ENCODE measurements around the gene ZNF765. TPM values are rescaled to one million over a fixed set of nuclear protein-coding genes. Genes with fewer than 3 reads are reported as not detected.

The ZNF765 gene
- total and polyA plus RNA-seq, 2 experiments from 2014 or later, result 10.3 to 33.4 TPM

DNA sequence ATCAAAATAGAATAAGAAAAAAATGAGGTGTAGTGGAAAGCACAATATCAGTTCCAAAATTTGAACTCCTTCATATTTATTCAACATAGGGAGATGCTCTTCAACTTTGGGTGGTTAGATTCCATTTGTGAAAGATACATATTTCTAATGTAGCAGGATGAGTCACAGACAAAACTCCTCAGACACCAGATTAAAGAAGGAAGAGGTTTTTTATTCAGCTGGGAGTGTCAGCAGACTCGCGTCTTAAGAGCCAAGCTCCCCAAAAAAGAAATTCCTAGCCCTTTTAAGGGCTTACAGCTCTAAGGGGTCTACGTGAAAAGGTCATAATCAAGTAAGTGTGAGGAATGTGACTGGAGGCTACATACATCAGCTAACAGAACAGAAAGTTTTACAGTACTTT lies 6.8 kb upstream of the ZNF765 start (continued):
- TF ChIP-seq EZH2 (IDR thresholded peaks at IDR 0.05; ENCODE audit: low read depth, unreplicated experiment), result no peak
- TF ChIP-seq, protein P1, sequence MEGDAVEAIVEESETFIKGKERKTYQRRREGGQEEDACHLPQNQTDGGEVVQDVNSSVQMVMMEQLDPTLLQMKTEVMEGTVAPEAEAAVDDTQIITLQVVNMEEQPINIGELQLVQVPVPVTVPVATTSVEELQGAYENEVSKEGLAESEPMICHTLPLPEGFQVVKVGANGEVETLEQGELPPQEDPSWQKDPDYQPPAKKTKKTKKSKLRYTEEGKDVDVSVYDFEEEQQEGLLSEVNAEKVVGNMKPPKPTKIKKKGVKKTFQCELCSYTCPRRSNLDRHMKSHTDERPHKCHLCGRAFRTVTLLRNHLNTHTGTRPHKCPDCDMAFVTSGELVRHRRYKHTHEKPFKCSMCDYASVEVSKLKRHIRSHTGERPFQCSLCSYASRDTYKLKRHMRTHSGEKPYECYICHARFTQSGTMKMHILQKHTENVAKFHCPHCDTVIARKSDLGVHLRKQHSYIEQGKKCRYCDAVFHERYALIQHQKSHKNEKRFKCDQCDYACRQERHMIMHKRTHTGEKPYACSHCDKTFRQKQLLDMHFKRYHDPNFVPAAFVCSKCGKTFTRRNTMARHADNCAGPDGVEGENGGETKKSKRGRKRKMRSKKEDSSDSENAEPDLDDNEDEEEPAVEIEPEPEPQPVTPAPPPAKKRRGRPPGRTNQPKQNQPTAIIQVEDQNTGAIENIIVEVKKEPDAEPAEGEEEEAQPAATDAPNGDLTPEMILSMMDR (conservative IDR thresholded peaks at IDR 0.05; ENCODE audit: low read depth in 2 of 2), result no peak
- no peak for TF ChIP-seq STAT1 (IDR thresholded peaks at IDR 0.05; ENCODE audit: unreplicated experiment)
- no peak for TF ChIP-seq ZNF114 (CRISPR knock-in tag; IDR thresholded peaks at IDR 0.05)

DNA sequence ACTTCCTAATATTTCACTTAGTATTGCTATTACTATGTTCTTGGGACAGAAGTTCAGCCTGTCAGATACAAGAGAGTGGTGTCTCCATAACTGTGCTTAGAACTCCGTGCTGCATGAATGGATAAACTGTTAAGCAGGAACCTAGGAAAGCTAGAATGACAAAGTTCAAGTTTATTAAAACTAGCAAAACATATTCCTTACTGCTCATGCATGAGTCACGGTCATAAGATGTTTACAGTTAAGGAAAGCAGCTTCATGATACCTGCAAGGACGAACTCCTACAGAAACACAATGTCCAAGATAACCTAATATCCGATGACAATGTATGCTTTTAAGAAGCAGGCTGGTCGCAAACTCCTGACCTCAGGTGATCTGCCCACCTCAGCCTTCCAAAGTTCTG lies 6.0 kb upstream of the ZNF765 start:
- no peak for DNase-seq (ENCODE audit: low spot score)
- Histone ChIP-seq H3K36me3 (ENCODE audit: insufficient read depth) (peaks cover 20% of the 10 kb centered on the region), H3F3A (replicated peaks; ENCODE audit: low read depth) (peaks cover 7% of the 10 kb centered on the region), H3K27me3 (ENCODE audit: insufficient read depth) (no peaks in the 10 kb centered on the region), H4K20me1 (replicated peaks; ENCODE audit: insufficient read depth) (no peaks in the 10 kb centered on the region; the same call in 1 of the 2 replicates), H2AFZ (no peak overlapping the region), H3K9me2 (ENCODE audit: insufficient read depth) (peaks cover 3% of the 10 kb centered on the region; the same call in 1 of the 2 replicates), H3K79me2 (replicated peaks; ENCODE audit: insufficient read depth) (no peaks in the 10 kb centered on the region; the same call in 1 of the 2 replicates), H3K4me2 (peak overlapping the region; percentile 79; the same call in 1 of the 2 replicates), H3K4me1 (ENCODE audit: insufficient read depth) (peaks cover 31% of the 10 kb centered on the region), H3K4me3 (no peak overlapping the region), H3K27ac (ENCODE audit: low read depth) (peak overlapping the region; percentile 78)
- Mint-ChIP-seq H3K4me1 (peaks cover 10% of the 10 kb centered on the region), H3K27me3 (ENCODE audit: insufficient read depth, low read depth, poor library complexity) (peaks cover 8% of the 10 kb centered on the region), H3K9me3 (peaks cover 15% of the 10 kb centered on the region), H3K36me3 (ENCODE audit: low read depth) (peaks cover 34% of the 10 kb centered on the region), H3K4me3 (no peak overlapping the region), H3K27ac (no peak overlapping the region)
- TF ChIP-seq ZNF114 (CRISPR knock-in tag; IDR thresholded peaks at IDR 0.05), result no peak
- TF ChIP-seq, protein P1 (conservative IDR thresholded peaks at IDR 0.05; ENCODE audit: low read depth in 2 of 2), result no peak
- TF ChIP-seq STAT1 (IDR thresholded peaks at IDR 0.05; ENCODE audit: unreplicated experiment), result no peak
- TF ChIP-seq NANOG (IDR thresholded peaks at IDR 0.05; ENCODE audit: borderline replicate concordance), result no peak
- TF ChIP-seq, protein P2, sequence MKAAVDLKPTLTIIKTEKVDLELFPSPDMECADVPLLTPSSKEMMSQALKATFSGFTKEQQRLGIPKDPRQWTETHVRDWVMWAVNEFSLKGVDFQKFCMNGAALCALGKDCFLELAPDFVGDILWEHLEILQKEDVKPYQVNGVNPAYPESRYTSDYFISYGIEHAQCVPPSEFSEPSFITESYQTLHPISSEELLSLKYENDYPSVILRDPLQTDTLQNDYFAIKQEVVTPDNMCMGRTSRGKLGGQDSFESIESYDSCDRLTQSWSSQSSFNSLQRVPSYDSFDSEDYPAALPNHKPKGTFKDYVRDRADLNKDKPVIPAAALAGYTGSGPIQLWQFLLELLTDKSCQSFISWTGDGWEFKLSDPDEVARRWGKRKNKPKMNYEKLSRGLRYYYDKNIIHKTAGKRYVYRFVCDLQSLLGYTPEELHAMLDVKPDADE (IDR thresholded peaks at IDR 0.05), result no peak
- no peak for ATAC-seq

DNA sequence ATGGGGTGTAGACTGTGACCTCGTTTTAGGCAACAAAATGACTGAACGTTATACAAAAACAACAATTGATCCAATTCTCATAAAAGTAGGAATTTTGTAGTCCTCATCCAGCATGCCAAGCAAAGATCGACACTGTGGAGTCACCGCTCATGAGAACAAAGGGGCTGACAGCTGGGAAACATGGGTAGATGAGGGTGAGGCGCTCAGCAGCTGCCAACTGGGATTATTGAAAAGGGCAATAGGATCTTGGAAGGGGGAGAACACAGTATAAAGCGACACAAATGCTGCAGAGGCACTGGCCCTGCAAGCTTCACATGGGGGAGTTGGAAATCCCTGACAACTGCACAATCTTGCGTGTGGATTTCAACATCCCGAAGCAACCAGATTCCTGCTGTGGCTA lies 5.4 kb upstream of the ZNF765 start:
- Mint-ChIP-seq H3K9me3 (peaks cover 12% of the 10 kb centered on the region), H3K4me3 (peak overlapping the region; percentile 9; the same call in 2 of the 3 replicates), H3K36me3 (ENCODE audit: low read depth) (peaks cover 27% of the 10 kb centered on the region), H3K4me1 (peaks cover 16% of the 10 kb centered on the region), H3K27ac (no peak overlapping the region), H3K27me3 (ENCODE audit: insufficient read depth, low read depth, poor library complexity) (peaks cover 13% of the 10 kb centered on the region)
- H3K27ac ChIP-seq (ENCODE audit: low read depth), result peak overlapping the region; percentile 78
- H3K9me2 ChIP-seq (ENCODE audit: insufficient read depth), result peaks cover 3% of the 10 kb centered on the region; the same call in 1 of the 2 replicates
- peak overlapping the region; percentile 79 for H3K4me2 ChIP-seq
- DNase-seq (ENCODE audit: low spot score) (no peak), ATAC-seq (no peak)
- H3F3A ChIP-seq (replicated peaks; ENCODE audit: low read depth), result peaks cover 7% of the 10 kb centered on the region
- H4K20me1 ChIP-seq (replicated peaks; ENCODE audit: insufficient read depth), result no peaks in the 10 kb centered on the region; the same call in 1 of the 2 replicates
- no peaks in the 10 kb centered on the region for H3K79me2 ChIP-seq (replicated peaks; ENCODE audit: insufficient read depth)
- peak overlapping the region; percentile 53 for H3K4me3 ChIP-seq
- no peak overlapping the region for H2AFZ ChIP-seq
- peaks cover 16% of the 10 kb centered on the region for H3K36me3 ChIP-seq (ENCODE audit: insufficient read depth)
- peaks cover 36% of the 10 kb centered on the region for H3K4me1 ChIP-seq (ENCODE audit: insufficient read depth)
- no peaks in the 10 kb centered on the region for H3K27me3 ChIP-seq (ENCODE audit: insufficient read depth)
- TF ChIP-seq CREB1 (CRISPR knock-in tag; IDR thresholded peaks at IDR 0.05; ENCODE audit: low read depth), result no peak
- TF ChIP-seq POLR2AphosphoS5 (IDR thresholded peaks at IDR 0.05; ENCODE audit: low read depth), result no peak
- TF ChIP-seq EZH2 (IDR thresholded peaks at IDR 0.05; ENCODE audit: low read depth, unreplicated experiment), result no peak
